H1 (cell line): ENCODE results near the gene COL2A1. TPM values are rescaled to one million over a fixed set of nuclear protein-coding genes. Genes with fewer than 3 reads are reported as not detected.
A peak's percentile ranks its signal among the peaks of the same experiment; 100 is the strongest.

Experiments used
- ASH2L ChIP-seq: fragments of 200-600, 300-600 bp; sonication (generic); IDR thresholded peaks from one replicate; pipeline ENCODE4 v1.7.1; 2017; ENCODE audit warnings: low read length
- CBX5 ChIP-seq: fragments of 300-800, 300-1000 bp; sonication (generic); IDR thresholded peaks from 2 replicates; pipeline ENCODE4 v1.7.1; 2016; ENCODE audit warnings: antibody characterized with exemption, low read length, low read depth
- FOSL1 ChIP-seq: IDR thresholded peaks from 2 replicates; pipeline ENCODE4 v1.6.1; 2011; ENCODE audit warnings: mild to moderate bottlenecking, low read depth, low read length, moderate library complexity; ENCODE audit not compliant: insufficient read depth
- NANOG ChIP-seq: IDR thresholded peaks from 2 replicates; pipeline ENCODE4 v1.6.1; 2011; ENCODE audit warnings: low read length, low read depth, mild to moderate bottlenecking, inconsistent platforms; ENCODE audit not compliant: insufficient read depth, poor library complexity, severe bottlenecking
- RAD21 ChIP-seq, 2 experiments: IDR thresholded peaks in 1 of 2; conservative IDR thresholded peaks in 1 of 2; 2 replicates each; pipeline ENCODE4 v1.6.1; 2011; ENCODE audit warnings: low read depth in 2 of 2, low read length in 2 of 2, improper control_type of control experiment in 1 of 2, inconsistent platforms in 1 of 2, mild to moderate bottlenecking in 1 of 2, moderate library complexity in 1 of 2
- TAF7 ChIP-seq: optimal IDR thresholded peaks from 2 replicates; pipeline ENCODE3; 2011; ENCODE audit warnings: low read depth, mild to moderate bottlenecking, inconsistent platforms, low read length, moderate library complexity, borderline replicate concordance
- polyA plus RNA-seq, 7 experiments: library from polyadenylated mRNA; depleted of rRNA in 3 of 7; stranded (reverse) in 5 of 7; unstranded in 2 of 7; fragments of >200 nt in 5 of 7; fragments of 200-250 nt in 2 of 7; gene quantifications; 1 replicate in 5 of 7; 2 replicates in 1 of 7; 4 replicates in 1 of 7; pipeline versions ENCODE4 v1.2.1 to v1.2.3, GENCODE V29; 2011 to 2013; ENCODE audit warnings: missing spikeins in 2 of 7, mixed read lengths in 2 of 7
- total RNA-seq: library from RNA; stranded (reverse); fragmentation: NEBNext Ultra II Directional; extraction: Animal tissue kit (Norgen Biotek cat#: 25700); gene quantifications from 2 replicates; pipeline ENCODE4 v1.2.1, GENCODE V29; 2021
- TF ChIP-seq, protein P1 (sequence below): fragments of 300-600 bp; sonication (generic); IDR thresholded peaks from 2 replicates; pipeline ENCODE4 v1.7.1; 2012; ENCODE audit warnings: low read length, moderate library complexity, mild to moderate bottlenecking, inconsistent platforms; ENCODE audit not compliant: insufficient replicate concordance
- TF ChIP-seq, protein P2 (sequence below): IDR thresholded peaks from 2 replicates; pipeline ENCODE4 v1.6.1; 2012; ENCODE audit warnings: low read length, inconsistent platforms

The COL2A1 gene
- total and polyA plus RNA-seq, 2 of the 8 experiments (the other 6 are each of a cell fraction or from before 2014, with no cell fraction given): 4.2 to 14.6 TPM

DNA sequence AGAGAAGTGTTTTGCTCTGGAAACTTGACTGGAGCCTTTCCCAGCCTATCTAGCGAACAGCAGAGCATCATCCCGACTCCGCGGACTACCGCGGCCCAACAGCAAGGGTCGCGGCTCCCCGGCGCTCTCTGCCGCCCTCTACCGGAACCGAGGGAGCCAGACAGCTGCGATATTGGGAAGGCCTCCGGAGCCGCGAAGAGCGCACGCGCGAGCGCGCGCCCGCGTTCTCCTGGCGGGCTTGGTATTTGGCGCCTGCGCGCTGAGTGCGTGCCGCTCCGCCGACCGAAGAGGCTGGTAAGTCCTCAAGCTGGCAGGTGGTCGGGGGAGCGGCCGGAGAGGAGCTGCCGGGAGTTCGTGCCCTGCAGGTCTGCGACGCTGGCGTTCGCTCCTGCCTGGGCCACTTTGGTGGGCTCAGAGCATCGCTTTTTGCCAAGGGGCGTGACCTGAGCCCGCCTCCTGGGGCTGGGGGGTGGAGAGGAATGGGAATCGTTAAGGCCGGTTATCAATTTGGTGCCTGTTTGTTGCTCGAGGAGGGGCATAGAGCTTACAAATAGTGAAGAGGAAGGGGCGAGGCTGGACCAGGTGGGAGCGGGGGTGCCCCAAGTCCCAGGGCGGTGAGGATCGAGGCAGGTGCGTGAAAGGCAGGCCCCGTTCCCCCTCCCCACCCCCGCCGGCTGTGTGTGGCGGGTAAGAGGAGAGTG is 40.8 kb downstream of the COL2A1 start, which contains the start of gene TMEM106C (continued):
- TF ChIP-seq, protein P1, sequence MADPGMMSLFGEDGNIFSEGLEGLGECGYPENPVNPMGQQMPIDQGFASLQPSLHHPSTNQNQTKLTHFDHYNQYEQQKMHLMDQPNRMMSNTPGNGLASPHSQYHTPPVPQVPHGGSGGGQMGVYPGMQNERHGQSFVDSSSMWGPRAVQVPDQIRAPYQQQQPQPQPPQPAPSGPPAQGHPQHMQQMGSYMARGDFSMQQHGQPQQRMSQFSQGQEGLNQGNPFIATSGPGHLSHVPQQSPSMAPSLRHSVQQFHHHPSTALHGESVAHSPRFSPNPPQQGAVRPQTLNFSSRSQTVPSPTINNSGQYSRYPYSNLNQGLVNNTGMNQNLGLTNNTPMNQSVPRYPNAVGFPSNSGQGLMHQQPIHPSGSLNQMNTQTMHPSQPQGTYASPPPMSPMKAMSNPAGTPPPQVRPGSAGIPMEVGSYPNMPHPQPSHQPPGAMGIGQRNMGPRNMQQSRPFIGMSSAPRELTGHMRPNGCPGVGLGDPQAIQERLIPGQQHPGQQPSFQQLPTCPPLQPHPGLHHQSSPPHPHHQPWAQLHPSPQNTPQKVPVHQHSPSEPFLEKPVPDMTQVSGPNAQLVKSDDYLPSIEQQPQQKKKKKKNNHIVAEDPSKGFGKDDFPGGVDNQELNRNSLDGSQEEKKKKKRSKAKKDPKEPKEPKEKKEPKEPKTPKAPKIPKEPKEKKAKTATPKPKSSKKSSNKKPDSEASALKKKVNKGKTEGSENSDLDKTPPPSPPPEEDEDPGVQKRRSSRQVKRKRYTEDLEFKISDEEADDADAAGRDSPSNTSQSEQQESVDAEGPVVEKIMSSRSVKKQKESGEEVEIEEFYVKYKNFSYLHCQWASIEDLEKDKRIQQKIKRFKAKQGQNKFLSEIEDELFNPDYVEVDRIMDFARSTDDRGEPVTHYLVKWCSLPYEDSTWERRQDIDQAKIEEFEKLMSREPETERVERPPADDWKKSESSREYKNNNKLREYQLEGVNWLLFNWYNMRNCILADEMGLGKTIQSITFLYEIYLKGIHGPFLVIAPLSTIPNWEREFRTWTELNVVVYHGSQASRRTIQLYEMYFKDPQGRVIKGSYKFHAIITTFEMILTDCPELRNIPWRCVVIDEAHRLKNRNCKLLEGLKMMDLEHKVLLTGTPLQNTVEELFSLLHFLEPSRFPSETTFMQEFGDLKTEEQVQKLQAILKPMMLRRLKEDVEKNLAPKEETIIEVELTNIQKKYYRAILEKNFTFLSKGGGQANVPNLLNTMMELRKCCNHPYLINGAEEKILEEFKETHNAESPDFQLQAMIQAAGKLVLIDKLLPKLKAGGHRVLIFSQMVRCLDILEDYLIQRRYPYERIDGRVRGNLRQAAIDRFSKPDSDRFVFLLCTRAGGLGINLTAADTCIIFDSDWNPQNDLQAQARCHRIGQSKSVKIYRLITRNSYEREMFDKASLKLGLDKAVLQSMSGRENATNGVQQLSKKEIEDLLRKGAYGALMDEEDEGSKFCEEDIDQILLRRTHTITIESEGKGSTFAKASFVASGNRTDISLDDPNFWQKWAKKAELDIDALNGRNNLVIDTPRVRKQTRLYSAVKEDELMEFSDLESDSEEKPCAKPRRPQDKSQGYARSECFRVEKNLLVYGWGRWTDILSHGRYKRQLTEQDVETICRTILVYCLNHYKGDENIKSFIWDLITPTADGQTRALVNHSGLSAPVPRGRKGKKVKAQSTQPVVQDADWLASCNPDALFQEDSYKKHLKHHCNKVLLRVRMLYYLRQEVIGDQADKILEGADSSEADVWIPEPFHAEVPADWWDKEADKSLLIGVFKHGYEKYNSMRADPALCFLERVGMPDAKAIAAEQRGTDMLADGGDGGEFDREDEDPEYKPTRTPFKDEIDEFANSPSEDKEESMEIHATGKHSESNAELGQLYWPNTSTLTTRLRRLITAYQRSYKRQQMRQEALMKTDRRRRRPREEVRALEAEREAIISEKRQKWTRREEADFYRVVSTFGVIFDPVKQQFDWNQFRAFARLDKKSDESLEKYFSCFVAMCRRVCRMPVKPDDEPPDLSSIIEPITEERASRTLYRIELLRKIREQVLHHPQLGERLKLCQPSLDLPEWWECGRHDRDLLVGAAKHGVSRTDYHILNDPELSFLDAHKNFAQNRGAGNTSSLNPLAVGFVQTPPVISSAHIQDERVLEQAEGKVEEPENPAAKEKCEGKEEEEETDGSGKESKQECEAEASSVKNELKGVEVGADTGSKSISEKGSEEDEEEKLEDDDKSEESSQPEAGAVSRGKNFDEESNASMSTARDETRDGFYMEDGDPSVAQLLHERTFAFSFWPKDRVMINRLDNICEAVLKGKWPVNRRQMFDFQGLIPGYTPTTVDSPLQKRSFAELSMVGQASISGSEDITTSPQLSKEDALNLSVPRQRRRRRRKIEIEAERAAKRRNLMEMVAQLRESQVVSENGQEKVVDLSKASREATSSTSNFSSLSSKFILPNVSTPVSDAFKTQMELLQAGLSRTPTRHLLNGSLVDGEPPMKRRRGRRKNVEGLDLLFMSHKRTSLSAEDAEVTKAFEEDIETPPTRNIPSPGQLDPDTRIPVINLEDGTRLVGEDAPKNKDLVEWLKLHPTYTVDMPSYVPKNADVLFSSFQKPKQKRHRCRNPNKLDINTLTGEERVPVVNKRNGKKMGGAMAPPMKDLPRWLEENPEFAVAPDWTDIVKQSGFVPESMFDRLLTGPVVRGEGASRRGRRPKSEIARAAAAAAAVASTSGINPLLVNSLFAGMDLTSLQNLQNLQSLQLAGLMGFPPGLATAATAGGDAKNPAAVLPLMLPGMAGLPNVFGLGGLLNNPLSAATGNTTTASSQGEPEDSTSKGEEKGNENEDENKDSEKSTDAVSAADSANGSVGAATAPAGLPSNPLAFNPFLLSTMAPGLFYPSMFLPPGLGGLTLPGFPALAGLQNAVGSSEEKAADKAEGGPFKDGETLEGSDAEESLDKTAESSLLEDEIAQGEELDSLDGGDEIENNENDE: no peak
- TF ChIP-seq, protein P2, sequence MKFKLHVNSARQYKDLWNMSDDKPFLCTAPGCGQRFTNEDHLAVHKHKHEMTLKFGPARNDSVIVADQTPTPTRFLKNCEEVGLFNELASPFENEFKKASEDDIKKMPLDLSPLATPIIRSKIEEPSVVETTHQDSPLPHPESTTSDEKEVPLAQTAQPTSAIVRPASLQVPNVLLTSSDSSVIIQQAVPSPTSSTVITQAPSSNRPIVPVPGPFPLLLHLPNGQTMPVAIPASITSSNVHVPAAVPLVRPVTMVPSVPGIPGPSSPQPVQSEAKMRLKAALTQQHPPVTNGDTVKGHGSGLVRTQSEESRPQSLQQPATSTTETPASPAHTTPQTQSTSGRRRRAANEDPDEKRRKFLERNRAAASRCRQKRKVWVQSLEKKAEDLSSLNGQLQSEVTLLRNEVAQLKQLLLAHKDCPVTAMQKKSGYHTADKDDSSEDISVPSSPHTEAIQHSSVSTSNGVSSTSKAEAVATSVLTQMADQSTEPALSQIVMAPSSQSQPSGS: no peak
- TF ChIP-seq ASH2L (peak; percentile 52), NANOG (no peak), FOSL1 (no peak), RAD21 (IDR thresholded peaks at IDR 0.05 in 1 of 2, conservative IDR thresholded peaks at IDR 0.05 in 1 of 2; ENCODE audit: low read depth in 2 of 2, low read length in 2 of 2) (peak; percentile 63 to 80), CBX5 (no peak), TAF7 (no peak)
